KMS-11 (cell line): ENCODE data around the gene PRKAB2.

Experiments
- H2AFZ ChIP-seq: fragments of 200-600 bp; sonication (generic); 2 replicates; pipeline ENCODE4 v1.6.1; 2016; ENCODE audit warnings: antibody characterized with exemption, mixed run types, low read depth
- H3K27ac ChIP-seq: fragments of 200-600 bp; sonication (generic); 2 replicates; pipeline ENCODE4 v1.6.1; 2016; ENCODE audit warnings: mild to moderate bottlenecking, mixed run types
- H3K27me3 ChIP-seq: fragments of 200-600 bp; sonication (generic); 2 replicates; pipeline ENCODE4 v1.6.1; 2017; ENCODE audit warnings: mild to moderate bottlenecking, low read depth, mixed run types, moderate library complexity; ENCODE audit not compliant: insufficient read depth
- H3K36me3 ChIP-seq: fragments of 200-600 bp; sonication (generic); 2 replicates; pipeline ENCODE4 v1.6.1; 2017; ENCODE audit warnings: mild to moderate bottlenecking, mixed run types; ENCODE audit not compliant: insufficient read depth
- H3K4me1 ChIP-seq: fragments of 200-600 bp; sonication (generic); 2 replicates; pipeline ENCODE4 v1.6.1; 2016; ENCODE audit warnings: mild to moderate bottlenecking, low read depth, mixed run types; ENCODE audit not compliant: poor library complexity, severe bottlenecking
- H3K4me2 ChIP-seq: fragments of 200-600 bp; sonication (generic); 2 replicates; pipeline ENCODE4 v1.7.0; 2016; ENCODE audit warnings: mild to moderate bottlenecking, mixed run types
- H3K4me3 ChIP-seq: fragments of 200-600 bp; sonication (generic); IDR thresholded peaks from 2 replicates; pipeline ENCODE4 v1.6.1; 2017; ENCODE audit warnings: low read depth, low read length, mixed read lengths; ENCODE audit not compliant: insufficient read depth
- H3K79me2 ChIP-seq: fragments of 200-600 bp; sonication (generic); 2 replicates; pipeline ENCODE4 v1.6.1; 2016; ENCODE audit warnings: low read depth, mixed run types; ENCODE audit not compliant: insufficient read depth
- H3K9ac ChIP-seq: fragments of 200-600 bp; sonication (generic); 2 replicates; pipeline ENCODE4 v1.6.1; 2016; ENCODE audit warnings: mild to moderate bottlenecking, mixed run types
- H4K20me1 ChIP-seq: fragments of 200-600 bp; sonication (generic); 2 replicates; pipeline ENCODE4 v1.6.1; 2016; ENCODE audit warnings: mild to moderate bottlenecking, mixed run types; ENCODE audit not compliant: insufficient read depth
- CTCF ChIP-seq: fragments of 200-600 bp; sonication (generic); conservative IDR thresholded peaks from 2 replicates; pipeline ENCODE4 v1.6.1; 2017; ENCODE audit warnings: low read depth, mild to moderate bottlenecking, antibody characterized with exemption, low read length, moderate library complexity, mixed read lengths

PRKAB2 gene

GRCh38 chr1:147211577-147211976 lies 39.3 kb upstream of the PRKAB2 start:
- Histone ChIP-seq H4K20me1 (no peaks in the 10 kb centered on the region), H3K4me1 (no peaks in the 10 kb centered on the region), H3K4me3 (no peak overlapping the region), H3K4me2 (no peak overlapping the region), H3K9ac (no peak overlapping the region), H3K27ac (no peak overlapping the region), H3K36me3 (no peaks in the 10 kb centered on the region), H3K27me3 (no peaks in the 10 kb centered on the region), H2AFZ (no peak overlapping the region), H3K79me2 (no peaks in the 10 kb centered on the region)
- no peak for TF ChIP-seq CTCF

- no peak overlapping the region for H3K4me2 ChIP-seq
- TF ChIP-seq CTCF: no peak
Measured at GRCh38 chr1:147210987-147211386, 38.7 kb upstream of the PRKAB2 start.

GRCh38 chr1:147209825-147210821 lies 37.9 kb upstream of the PRKAB2 start:
- Histone ChIP-seq H3K36me3 (no peaks in the 10 kb centered on the region), H3K9ac (no peak overlapping the region)
- no peak for TF ChIP-seq CTCF

More at GRCh38 chr1:147210987-147211386, 38.7 kb upstream of the PRKAB2 start:
- no peak overlapping the region for H2AFZ ChIP-seq
- no peaks in the 10 kb centered on the region for H3K36me3 ChIP-seq
- H3K4me3 ChIP-seq: no peak overlapping the region
- no peaks in the 10 kb centered on the region for H4K20me1 ChIP-seq
- H3K27me3 ChIP-seq: no peaks in the 10 kb centered on the region
- H3K27ac ChIP-seq: no peak overlapping the region
- no peak overlapping the region for H3K9ac ChIP-seq
- H3K79me2 ChIP-seq: no peaks in the 10 kb centered on the region
- no peaks in the 10 kb centered on the region for H3K4me1 ChIP-seq

GRCh38 chr1:147208619-147209018 lies 36.3 kb upstream of the PRKAB2 start:
- Histone ChIP-seq H3K36me3 (no peaks in the 10 kb centered on the region), H3K9ac (no peak overlapping the region), H2AFZ (no peak overlapping the region), H3K27ac (no peak overlapping the region), H4K20me1 (no peaks in the 10 kb centered on the region), H3K79me2 (no peaks in the 10 kb centered on the region), H3K4me1 (no peaks in the 10 kb centered on the region), H3K4me3 (no peak overlapping the region), H3K4me2 (no peak overlapping the region), H3K27me3 (no peaks in the 10 kb centered on the region)
- no peak for TF ChIP-seq CTCF

More at GRCh38 chr1:147209825-147210821, 37.9 kb upstream of the PRKAB2 start:
- Histone ChIP-seq H2AFZ (no peak overlapping the region), H3K4me1 (no peaks in the 10 kb centered on the region), H3K4me3 (no peak overlapping the region), H3K79me2 (no peaks in the 10 kb centered on the region), H3K27me3 (no peaks in the 10 kb centered on the region), H3K27ac (no peak overlapping the region), H4K20me1 (no peaks in the 10 kb centered on the region), H3K4me2 (no peak overlapping the region)
